Measurements from ENCODE around the gene MVB12A. TPM values are rescaled to one million over a fixed set of nuclear protein-coding genes. Genes with fewer than 3 reads are reported as not detected.

Gene MVB12A
- 91.5 and 97.4 TPM in 2 replicates for total RNA-seq

DNA sequence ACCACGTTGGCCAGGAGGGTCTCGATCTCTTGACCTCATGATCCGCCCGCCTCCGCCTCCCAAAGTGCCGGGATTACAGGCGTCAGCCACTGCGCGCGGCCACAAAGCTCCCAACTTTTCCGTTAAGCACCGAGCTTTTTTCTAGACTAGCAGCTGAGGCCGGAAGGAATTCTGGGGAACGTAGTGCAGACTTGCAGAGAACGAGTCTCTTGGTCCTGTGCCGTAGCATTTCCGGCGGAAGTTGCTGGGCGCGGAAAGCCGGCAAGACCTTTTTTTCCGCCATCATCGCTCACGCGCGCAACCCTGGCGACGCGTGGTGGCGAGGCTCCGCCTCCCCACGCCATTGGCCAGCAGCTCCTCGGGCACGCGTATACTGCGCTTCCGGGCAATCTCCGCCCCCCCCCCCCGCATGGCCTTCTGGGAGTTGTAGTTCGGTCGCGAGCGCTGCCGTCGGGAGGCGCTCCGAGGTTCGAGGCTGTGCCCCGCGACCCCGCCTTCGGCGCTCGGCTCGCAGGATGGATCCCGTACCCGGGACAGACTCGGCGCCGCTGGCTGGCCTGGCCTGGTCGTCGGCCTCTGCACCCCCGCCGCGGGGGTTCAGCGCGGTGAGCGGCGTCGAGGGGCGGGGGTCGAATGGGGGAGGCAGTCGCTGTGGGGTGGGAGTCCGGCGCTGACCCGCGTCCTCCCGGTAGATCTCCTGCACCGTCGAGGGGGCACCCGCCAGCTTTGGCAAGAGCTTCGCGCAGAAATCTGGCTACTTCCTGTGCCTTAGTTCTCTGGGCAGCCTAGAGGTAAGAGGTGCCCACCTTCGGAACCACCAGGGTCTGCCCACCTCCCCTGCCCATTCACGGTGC, at the start of gene MVB12A:
MVB12A (plus strand) TSS at position 427 of the 854 bp plus-strand sequence; CDS start at position 516, 89 bp downstream.

DNA sequence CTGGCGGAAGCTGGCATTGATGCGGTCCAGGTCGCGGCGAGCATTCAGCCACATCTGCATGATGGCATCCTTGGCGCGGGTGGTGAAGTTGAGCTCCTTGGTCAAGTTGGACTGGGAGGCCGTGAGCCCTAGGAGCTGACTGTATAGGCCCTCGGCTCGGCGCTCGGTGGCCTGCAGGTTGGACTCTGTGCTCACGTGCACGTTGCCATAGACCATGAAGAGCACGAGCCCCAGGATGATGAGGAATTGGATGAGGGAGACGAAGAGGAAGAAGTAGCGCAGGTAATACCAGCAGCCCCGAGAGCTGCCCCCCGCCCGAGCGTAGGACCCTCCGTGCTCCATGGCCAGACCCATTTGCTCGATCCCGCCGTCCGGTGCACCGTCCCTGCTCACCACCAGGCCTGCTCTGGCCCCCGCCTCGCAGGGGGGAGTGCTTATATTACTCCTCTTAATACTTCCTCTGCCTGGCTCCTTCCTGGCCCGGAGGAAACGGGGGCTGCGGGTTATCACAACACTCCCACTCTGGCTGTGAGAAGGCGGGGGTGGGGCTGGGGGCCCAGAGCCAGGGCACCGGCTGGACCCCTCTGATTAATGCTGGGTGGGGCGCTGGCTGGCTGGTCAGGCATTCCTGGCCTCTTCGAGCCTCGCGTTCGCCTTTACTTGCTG, 42.8 kb upstream of the MVB12A start, which contains the start of gene PLVAP:
PLVAP (minus strand) TSS at position 408 of the 666 bp plus-strand sequence; CDS start at position 354, 54 bp downstream.

DNA sequence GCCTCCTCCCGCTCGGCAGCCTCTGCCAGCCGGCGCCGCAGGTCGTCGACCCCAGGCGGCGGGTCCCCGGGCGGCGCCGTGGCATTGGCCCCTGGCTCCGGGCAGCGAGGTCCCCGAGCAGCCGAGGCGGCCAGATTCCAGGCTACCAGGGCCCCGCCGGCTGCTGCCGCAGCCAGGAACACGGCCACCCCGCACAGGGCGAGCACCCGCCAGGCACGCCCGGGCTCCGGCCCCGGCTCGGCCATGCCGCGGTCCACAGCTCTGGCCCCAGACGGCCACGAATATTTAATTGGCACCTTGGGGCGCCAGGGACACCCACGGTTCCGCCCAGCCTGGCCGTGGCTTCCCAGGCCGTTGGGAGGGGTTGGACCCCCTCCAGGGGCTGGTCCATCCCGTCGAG, 25.9 kb upstream of the MVB12A start, which contains the start of gene CCDC194:
CCDC194 (minus strand) TSS at position 283 of the 400 bp plus-strand sequence; CDS start at position 245, 38 bp downstream.

DNA sequence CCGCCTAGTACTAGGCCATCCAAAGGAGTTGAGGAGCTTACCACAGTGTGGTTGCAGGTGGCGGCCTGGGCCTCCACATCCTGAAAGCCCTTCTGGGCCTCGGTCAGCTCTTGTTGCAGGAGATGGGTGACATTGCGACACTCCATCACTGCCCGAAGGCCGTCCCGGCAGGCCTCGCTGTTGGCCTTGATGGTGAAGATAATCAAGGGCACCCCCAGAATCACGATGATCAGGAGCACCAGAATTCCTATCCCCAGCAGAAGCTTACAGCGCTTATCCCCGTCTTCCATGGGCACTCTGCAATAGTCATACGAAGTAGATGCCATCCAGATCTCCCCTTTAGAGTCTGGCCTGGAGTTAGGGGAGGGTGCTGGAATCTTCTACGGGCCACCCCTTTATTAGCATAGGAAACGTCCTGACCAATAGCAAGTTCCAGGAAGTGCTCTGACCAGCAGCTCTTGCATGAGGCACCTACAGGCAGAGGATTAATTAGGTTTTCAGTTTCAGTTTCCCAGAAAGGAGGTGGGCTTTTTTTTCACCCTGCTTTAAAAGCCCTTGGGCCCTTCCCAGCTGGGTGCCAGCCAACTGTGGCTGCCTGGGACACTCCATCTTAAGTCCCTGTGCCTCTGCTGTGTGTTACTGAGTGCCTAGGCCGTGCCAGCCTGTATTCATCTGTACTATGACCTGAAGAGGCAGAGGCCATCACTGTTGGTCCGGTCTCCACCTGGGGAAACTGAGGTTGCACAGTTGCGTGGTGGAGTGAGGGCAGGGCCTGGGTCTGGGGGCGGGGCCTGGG, 14.4 kb upstream of the MVB12A start, which contains the start of gene BST2:
BST2 (minus strand) TSS at position 381 of the 796 bp plus-strand sequence; CDS start at position 326, 55 bp downstream.

DNA sequence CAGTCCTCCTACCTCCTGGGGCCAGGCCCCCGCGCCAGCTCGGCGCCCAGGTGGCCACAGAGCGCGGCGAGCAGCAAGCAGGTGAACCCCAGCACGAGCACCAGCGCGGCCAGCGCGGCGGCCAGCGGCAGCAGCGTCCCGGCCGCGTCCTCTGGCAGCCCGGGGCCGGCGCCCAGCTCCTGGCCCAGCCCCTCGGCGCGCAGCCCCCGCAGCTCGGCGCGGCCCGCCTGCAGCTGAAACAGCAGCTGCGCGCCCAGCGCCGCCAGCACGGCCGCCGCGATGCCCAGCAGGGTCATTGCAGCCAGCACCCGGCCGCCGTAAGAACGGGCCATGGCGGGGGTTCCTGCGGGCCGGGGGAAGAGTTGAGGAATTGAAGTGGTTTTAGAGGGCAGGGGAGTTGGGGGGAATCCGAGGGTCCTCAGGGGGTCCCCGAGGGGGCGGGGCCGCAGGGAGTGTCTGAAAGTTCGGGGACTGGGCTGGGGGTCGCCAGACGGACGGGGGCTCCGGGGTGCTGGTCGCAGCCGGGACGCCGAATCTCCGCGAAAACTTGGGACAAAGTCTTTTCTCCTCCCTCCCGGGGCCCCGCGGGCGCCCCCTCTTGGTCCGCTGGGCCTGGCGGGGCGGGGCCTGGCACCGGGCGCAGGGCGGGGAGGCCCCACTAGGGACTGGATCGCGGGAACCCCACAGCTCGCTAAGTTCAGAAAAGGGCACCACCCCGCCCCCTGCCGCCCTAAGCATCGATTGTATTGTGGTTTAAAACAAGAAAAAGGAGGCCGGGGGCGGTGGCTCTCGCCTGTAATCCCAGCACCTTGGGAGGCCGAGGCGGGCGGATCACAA, 28.5 kb downstream of the MVB12A start, which contains the start of gene TMEM221:
TMEM221 (minus strand) TSS at position 538 of the 837 bp plus-strand sequence; CDS start at position 332, 206 bp downstream.

DNA sequence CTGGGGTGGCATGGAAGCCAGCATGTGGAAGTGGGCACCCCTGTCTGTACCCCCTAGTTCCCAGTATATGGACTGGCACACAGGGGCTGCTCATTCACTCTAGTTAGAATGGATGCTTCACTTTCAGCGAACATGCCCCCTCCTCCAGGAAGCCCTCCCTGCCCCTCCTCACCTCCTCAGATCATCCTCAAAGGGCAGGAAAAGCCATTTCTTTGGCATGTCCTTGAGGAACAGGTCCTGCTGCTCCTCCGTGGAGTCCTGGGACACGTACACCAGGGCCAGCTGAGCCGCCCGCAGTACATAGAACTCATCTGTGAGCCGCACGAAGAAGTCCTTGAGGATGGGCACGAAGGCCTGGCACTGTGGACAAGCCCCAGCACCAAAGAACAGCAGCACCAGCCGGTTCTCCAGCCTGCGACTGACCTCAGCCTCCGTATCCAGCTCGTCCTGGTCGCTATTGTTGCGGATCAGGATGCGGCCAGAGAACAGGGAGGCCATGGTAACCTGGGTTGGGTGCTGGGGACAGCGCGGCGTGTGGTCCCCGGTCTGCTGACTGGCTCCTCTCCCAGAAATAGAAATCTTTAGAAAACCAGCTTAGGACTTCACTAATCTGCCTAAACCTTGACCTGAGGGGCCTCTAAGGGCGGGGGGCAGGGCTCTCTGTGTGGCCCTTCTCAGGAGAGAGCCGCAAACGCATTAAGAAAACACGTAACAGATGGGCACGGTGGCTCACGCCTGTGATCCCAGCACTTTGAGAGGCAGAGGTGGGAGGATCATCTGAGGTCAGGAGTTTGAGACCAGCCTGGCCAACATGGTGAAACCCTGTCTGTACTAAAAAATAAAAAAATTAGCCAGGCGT, 40.8 kb downstream of the MVB12A start, which contains the start of gene NXNL1:
NXNL1 (minus strand) TSS at position 555 of the 859 bp plus-strand sequence; CDS start at position 498, 57 bp downstream.

DNA sequence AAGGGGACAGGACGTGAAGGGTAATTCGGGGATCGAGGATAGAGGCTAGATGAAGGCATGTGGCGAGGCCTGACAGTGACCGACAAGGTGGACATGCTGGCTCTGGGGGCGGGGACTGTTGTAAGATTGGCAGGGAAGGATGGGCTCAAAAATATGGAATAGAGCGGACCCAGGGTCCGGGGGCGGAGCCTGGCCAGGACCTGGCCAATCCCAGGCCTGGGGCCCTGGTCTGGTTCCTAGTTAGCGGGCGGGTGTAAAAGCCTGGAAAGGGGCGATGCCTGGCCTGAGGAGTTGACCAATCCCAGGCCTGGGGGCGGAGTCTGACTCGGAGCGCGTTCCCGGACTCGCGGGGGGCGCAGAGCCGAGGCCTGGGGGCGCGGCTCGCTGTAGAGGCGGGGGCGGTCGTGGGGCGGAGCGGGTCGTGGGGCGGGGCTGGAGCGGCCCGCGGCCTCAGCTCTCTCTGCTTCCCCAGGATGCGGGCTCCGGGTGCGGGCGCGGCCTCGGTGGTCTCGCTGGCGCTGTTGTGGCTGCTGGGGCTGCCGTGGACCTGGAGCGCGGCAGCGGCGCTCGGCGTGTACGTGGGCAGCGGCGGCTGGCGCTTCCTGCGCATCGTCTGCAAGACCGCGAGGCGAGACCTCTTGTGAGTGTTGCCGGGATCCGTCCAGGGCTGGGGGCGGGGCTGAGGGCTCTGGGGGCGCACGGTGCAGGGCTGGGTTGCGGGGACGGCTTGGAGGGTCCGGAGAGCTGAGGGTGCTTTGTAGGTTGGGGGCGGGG, 50.4 kb downstream of the MVB12A start, which contains the start of gene SLC27A1:
SLC27A1 (plus strand) TSS at position 457 of the 774 bp plus-strand sequence; CDS start at position 474, 17 bp downstream.

Other genes with a start within 250 kb of the MVB12A start
- gene USE1, start 204.7 kb upstream of the MVB12A start, total RNA-seq: 28.7 and 43.4 TPM in 2 replicates
- 20.2 and 28.4 TPM in 2 replicates for gene OCEL1, start 193.8 kb upstream of the MVB12A start, total RNA-seq
- gene NR2F6, start 174.1 kb upstream of the MVB12A start, total RNA-seq: 76.9 and 86.4 TPM in 2 replicates
- 0.26 TPM in 1 of 2 replicates, not detected in the other for gene USHBP1, start 155.3 kb upstream of the MVB12A start, total RNA-seq
- gene BABAM1, start 152.6 kb upstream of the MVB12A start, total RNA-seq: 70.1 and 93.5 TPM in 2 replicates
- 0.39 and 0.96 TPM in 2 replicates for gene ANKLE1, start 138.1 kb upstream of the MVB12A start, total RNA-seq
- gene ABHD8, start 116.6 kb upstream of the MVB12A start, total RNA-seq: 16.2 and 40.7 TPM in 2 replicates
- 48.2 and 57.6 TPM in 2 replicates for gene MRPL34, start 114.2 kb upstream of the MVB12A start, total RNA-seq
- 18.8 and 22.9 TPM in 2 replicates for gene DDA1, start 110.5 kb upstream of the MVB12A start, total RNA-seq
- gene ANO8, start 85.2 kb upstream of the MVB12A start, total RNA-seq: 4.3 and 5.6 TPM in 2 replicates
- 11.2 and 18.1 TPM in 2 replicates for gene GTPBP3, start 82.5 kb upstream of the MVB12A start, total RNA-seq
- gene PLVAP, start 42.7 kb upstream of the MVB12A start, total RNA-seq: 1.3 TPM in 1 of 2 replicates, not detected in the other
- not detected in 2 replicates for gene CCDC194, start 25.9 kb upstream of the MVB12A start, total RNA-seq
- 2.8 and 6.7 TPM in 2 replicates for gene BST2, start 14.4 kb upstream of the MVB12A start, total RNA-seq
- gene TMEM221, start 28.6 kb downstream of the MVB12A start, total RNA-seq: 0.13 and 0.64 TPM in 2 replicates
- gene NXNL1, start 40.9 kb downstream of the MVB12A start, total RNA-seq: not detected in 2 replicates
- 10.5 and 25.4 TPM in 2 replicates for gene SLC27A1, start 50.5 kb downstream of the MVB12A start, total RNA-seq
- 97.4 and 107 TPM in 2 replicates for gene PGLS, start 91.6 kb downstream of the MVB12A start, total RNA-seq
- 89.3 and 209 TPM in 2 replicates for gene COLGALT1, start 135.6 kb downstream of the MVB12A start, total RNA-seq

Measured in epithelial cell of alveolus of lung (primary cell).